ENCODE measurements around the gene PRMT2.

DNA sequence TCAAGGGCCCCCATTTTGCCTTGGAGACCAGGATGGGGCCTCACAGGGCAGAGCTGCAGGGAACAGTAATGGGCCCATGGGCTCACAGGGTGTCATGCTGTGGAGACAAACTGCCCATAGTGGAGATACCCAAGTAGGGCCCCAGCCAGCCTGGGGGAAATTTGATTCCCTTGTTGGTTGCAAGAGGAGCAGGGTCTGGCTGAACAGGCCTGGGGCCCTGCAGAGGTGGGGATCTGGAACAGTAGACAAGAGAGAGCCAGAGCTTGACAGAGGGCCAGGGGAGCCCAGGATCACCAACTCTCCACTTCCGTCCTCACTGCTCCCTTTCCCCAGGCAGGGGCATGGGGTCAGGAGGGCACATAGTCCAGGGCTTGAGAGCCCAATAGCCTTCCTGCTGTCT is 39.3 kb upstream of the PRMT2 start:
- TF ChIP-seq, protein P1, sequence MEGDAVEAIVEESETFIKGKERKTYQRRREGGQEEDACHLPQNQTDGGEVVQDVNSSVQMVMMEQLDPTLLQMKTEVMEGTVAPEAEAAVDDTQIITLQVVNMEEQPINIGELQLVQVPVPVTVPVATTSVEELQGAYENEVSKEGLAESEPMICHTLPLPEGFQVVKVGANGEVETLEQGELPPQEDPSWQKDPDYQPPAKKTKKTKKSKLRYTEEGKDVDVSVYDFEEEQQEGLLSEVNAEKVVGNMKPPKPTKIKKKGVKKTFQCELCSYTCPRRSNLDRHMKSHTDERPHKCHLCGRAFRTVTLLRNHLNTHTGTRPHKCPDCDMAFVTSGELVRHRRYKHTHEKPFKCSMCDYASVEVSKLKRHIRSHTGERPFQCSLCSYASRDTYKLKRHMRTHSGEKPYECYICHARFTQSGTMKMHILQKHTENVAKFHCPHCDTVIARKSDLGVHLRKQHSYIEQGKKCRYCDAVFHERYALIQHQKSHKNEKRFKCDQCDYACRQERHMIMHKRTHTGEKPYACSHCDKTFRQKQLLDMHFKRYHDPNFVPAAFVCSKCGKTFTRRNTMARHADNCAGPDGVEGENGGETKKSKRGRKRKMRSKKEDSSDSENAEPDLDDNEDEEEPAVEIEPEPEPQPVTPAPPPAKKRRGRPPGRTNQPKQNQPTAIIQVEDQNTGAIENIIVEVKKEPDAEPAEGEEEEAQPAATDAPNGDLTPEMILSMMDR (IDR thresholded peaks at IDR 0.05), result no peak
- TF ChIP-seq POLR2A (IDR thresholded peaks at IDR 0.05), result no peak
- no peak for TF ChIP-seq POLR2AphosphoS5 (IDR thresholded peaks at IDR 0.05)

Measured in prostate gland (tissue), 2 donors.